GM10266 (cell line): ENCODE data around the gene TEX19.
A peak's percentile ranks its signal among the peaks of the same experiment; 100 is the strongest.

Source experiments
- DNase-seq: peaks from one replicate; pipeline ENCODE4 v3.0.0; 2012; ENCODE audit errors: extremely low spot score
- CTCF ChIP-seq: IDR thresholded peaks from 2 replicates; pipeline ENCODE4 v1.5.1; 2012; ENCODE audit warnings: mild to moderate bottlenecking, low read depth; ENCODE audit not compliant: control insufficient read depth, insufficient read depth; ENCODE audit errors: missing control alignments

The TEX19 gene

DNA sequence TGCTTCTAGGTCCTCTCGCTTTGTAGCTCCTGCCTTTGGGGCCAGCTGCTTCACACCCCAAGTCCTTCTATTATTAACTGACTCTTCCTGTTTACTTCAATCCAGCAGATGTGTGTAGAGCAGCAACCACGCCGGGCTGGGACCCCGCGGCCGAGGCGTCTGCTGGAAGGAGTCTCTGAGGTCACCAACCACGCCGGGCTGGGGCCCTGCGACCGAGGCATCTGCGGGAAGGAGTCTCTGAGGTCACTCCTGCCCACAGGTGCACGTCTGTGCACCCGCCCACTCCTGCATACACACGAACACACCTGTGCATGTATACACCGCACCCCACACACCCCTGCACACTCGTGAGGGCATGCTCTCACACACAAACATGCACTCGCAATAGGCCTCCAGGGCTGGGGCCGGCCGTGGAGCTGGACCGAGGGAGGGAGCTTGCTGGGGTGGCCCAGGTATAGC lies 7.8 kb upstream of the TEX19 start:
- TF ChIP-seq CTCF = no peak
- peak; percentile 53 for DNase-seq

DNA sequence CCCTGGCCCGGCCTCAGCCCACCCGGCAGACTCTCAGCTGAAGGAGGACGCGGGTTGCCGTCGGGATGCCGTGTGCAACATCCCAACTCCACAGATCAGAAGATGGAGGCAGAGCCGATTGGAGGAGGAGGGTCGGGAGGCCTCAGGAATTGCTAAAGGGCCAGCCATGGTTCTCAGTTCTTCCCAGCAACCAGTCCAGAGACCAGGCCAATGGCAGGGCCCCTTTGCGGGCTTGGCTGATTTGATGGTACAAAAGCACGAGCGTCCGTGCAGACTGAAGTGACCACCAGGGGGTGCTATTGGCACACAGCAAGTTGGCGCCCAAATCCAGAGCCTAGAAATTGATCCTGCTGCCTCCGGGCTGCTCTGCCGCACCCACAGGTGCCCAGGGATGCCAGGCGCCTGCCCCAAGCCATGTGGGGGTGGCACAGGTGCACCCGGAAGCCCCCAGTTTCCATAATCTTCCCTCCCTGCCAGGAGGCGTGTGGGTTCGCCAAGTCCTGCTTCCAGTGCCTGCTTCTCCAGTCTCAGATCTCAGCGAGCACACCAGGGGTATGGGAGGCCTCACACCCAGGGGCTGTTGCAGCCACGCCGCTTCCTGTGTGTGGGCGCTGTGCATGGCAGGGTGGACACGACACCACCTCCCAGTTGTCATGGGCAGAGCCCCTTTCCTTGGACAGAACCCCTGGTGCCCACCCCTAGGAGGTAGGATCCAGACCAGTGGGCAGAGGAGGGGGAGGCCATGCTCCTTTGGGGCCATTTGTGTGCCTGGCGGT lies 7.1 kb upstream of the TEX19 start:
- peak; percentile 89 for DNase-seq
- TF ChIP-seq CTCF = peak; percentile 92

- no peak for DNase-seq
- TF ChIP-seq CTCF = no peak
Measured at GRCh38 chr17:82353484-82353883, 5.6 kb upstream of the TEX19 start.

DNA sequence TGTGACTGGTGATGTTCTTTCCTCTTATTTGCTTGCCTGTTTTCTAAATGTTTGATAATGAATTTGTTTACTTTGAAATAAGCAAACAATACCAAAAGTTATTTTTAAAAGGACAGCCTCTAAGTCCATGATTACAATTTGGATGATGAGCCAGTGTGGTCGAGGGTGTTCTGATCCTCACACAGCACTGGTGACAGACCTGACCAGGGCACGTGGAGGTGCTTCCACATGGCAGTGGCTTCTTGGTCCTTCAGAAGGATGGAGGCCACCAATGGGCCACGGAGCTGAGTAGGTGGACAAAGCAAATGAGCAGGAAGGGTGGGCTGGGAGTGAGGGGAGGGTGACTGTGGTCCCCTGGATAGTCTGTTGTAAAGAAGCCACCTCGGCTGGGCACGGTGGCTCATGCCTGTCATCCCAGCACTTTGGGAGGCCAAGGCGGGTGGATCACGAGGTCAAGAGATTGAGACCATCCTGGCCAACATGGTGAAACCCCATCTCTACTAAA lies 4.2 kb upstream of the TEX19 start:
- no peak for DNase-seq
- TF ChIP-seq CTCF = no peak

- no peak for DNase-seq
Measured at GRCh38 chr17:82355770-82356427, 3.1 kb upstream of the TEX19 start.

DNA sequence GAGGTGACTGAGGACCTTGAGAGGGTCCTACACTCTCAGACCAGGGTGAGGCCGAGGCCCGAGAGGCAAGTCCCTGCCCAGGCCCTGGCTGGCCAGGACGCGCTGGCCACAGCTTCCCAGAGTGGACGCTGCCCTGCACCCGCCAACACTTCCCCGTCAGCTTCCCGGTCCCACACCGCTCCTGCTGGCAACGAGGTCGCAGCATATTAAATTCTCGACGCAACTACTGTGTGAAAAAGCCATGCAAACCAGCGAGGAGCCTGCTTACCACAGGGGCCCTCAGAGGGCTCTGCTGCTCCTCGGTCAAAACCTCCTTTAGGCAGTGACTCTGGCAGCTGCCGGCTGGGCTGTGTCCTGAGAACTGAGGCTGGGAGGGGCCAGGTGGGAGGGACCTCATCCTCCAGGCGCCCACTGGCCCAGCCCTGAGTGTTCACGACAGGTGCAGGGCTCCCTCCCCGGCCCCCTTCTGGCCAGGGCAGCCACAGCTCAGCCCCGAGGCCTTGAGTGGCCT lies 2.1 kb upstream of the TEX19 start:
- no peak for DNase-seq
- no peak for TF ChIP-seq CTCF

More at GRCh38 chr17:82355770-82356427, 3.1 kb upstream of the TEX19 start:
- TF ChIP-seq CTCF = no peak
